Activated naive CD4-positive, alpha-beta T cell treated with anti-CD3 and anti-CD28 coated beads, Interleukin-2, amount 50 U/mL, for 24 hours (primary cell): ENCODE results near the gene ITGB5.

Experiments
- H3K27ac Mint-ChIP-seq: one replicate; pipeline ENCODE4 v1.8.0; 2021; ENCODE audit warnings: mild to moderate bottlenecking, mixed read lengths
- H3K27me3 Mint-ChIP-seq: one replicate; pipeline ENCODE4 v1.8.0; 2021; ENCODE audit warnings: mixed read lengths
- H3K36me3 Mint-ChIP-seq: one replicate; pipeline ENCODE4 v1.8.0; 2021; ENCODE audit warnings: mixed read lengths
- H3K4me1 Mint-ChIP-seq: one replicate; pipeline ENCODE4 v1.8.0; 2021; ENCODE audit warnings: mixed read lengths
- H3K4me3 Mint-ChIP-seq: one replicate; pipeline ENCODE4 v1.8.0; 2021; ENCODE audit warnings: mild to moderate bottlenecking, mixed read lengths
- H3K9me3 Mint-ChIP-seq: one replicate; pipeline ENCODE4 v1.8.0; 2021; ENCODE audit warnings: mixed read lengths

The ITGB5 gene

GRCh38 chr3:124887177-124887931, at the start of gene ITGB5:
TSS of gene ITGB5 (minus strand) at chr3:124887365. CDS start at chr3:124887000, 365 bp downstream.
- Mint-ChIP-seq H3K4me1 (peaks cover 4% of the 10 kb centered on the region), H3K27ac (no peak within 1 kb of the TSS), H3K9me3 (no peaks in the 10 kb centered on the region), H3K36me3 (no peaks in the 10 kb centered on the region), H3K27me3 (peaks cover 28% of the 10 kb centered on the region), H3K4me3 (peak within 1 kb of the TSS; percentile 75)

- no peak overlapping the region for H3K4me3 Mint-ChIP-seq
- H3K27ac Mint-ChIP-seq: no peak overlapping the region
- no peaks in the 10 kb centered on the region for H3K9me3 Mint-ChIP-seq
- H3K4me1 Mint-ChIP-seq: no peaks in the 10 kb centered on the region
- H3K36me3 Mint-ChIP-seq: no peaks in the 10 kb centered on the region
- H3K27me3 Mint-ChIP-seq: no peaks in the 10 kb centered on the region
Measured at GRCh38 chr3:124935794-124936542, 48.8 kb upstream of the ITGB5 start.

- no peak overlapping the region for H3K4me3 Mint-ChIP-seq
- no peaks in the 10 kb centered on the region for H3K36me3 Mint-ChIP-seq
- peaks cover 2% of the 10 kb centered on the region for H3K27me3 Mint-ChIP-seq
- no peaks in the 10 kb centered on the region for H3K4me1 Mint-ChIP-seq
- no peaks in the 10 kb centered on the region for H3K9me3 Mint-ChIP-seq
- no peak overlapping the region for H3K27ac Mint-ChIP-seq
Measured at GRCh38 chr3:124935264-124935663, 48.1 kb upstream of the ITGB5 start.

GRCh38 chr3:124934577-124934976, 47.4 kb upstream of the ITGB5 start, which contains the start of gene MUC13:
TSS of gene MUC13 (minus strand) at chr3:124934751. CDS start at chr3:124934712, 39 bp downstream.
- H3K4me3 Mint-ChIP-seq: no peak within 1 kb of the TSS
- no peaks in the 10 kb centered on the region for H3K9me3 Mint-ChIP-seq
- H3K27me3 Mint-ChIP-seq: peaks cover 2% of the 10 kb centered on the region
- H3K4me1 Mint-ChIP-seq: no peaks in the 10 kb centered on the region
- no peaks in the 10 kb centered on the region for H3K36me3 Mint-ChIP-seq
- no peak within 1 kb of the TSS for H3K27ac Mint-ChIP-seq

GRCh38 chr3:124928333-124929202, 41.4 kb upstream of the ITGB5 start:
- Mint-ChIP-seq H3K27ac (no peak overlapping the region), H3K9me3 (no peaks in the 10 kb centered on the region), H3K4me3 (no peak overlapping the region), H3K4me1 (no peaks in the 10 kb centered on the region), H3K27me3 (peaks cover 2% of the 10 kb centered on the region), H3K36me3 (no peaks in the 10 kb centered on the region)

GRCh38 chr3:124927574-124928045, 40.4 kb upstream of the ITGB5 start:
- no peaks in the 10 kb centered on the region for H3K36me3 Mint-ChIP-seq
- no peaks in the 10 kb centered on the region for H3K4me1 Mint-ChIP-seq
- H3K27me3 Mint-ChIP-seq: peaks cover 3% of the 10 kb centered on the region
- no peak overlapping the region for H3K27ac Mint-ChIP-seq
- no peak overlapping the region for H3K4me3 Mint-ChIP-seq
- no peaks in the 10 kb centered on the region for H3K9me3 Mint-ChIP-seq

GRCh38 chr3:124926426-124927101, 39.4 kb upstream of the ITGB5 start:
- H3K4me1 Mint-ChIP-seq: no peaks in the 10 kb centered on the region
- H3K27me3 Mint-ChIP-seq: peaks cover 3% of the 10 kb centered on the region
- H3K36me3 Mint-ChIP-seq: no peaks in the 10 kb centered on the region
- no peak overlapping the region for H3K4me3 Mint-ChIP-seq
- no peaks in the 10 kb centered on the region for H3K9me3 Mint-ChIP-seq
- no peak overlapping the region for H3K27ac Mint-ChIP-seq

- Mint-ChIP-seq H3K4me3 (no peak overlapping the region), H3K4me1 (no peaks in the 10 kb centered on the region), H3K9me3 (no peaks in the 10 kb centered on the region), H3K36me3 (no peaks in the 10 kb centered on the region), H3K27me3 (peaks cover 2% of the 10 kb centered on the region), H3K27ac (no peak overlapping the region)
Measured at GRCh38 chr3:124924741-124925140, 37.6 kb upstream of the ITGB5 start.

GRCh38 chr3:124923833-124924232, 36.7 kb upstream of the ITGB5 start:
- no peak overlapping the region for H3K27ac Mint-ChIP-seq
- no peaks in the 10 kb centered on the region for H3K4me1 Mint-ChIP-seq
- H3K36me3 Mint-ChIP-seq: no peaks in the 10 kb centered on the region
- no peak overlapping the region for H3K4me3 Mint-ChIP-seq
- peaks cover 2% of the 10 kb centered on the region for H3K27me3 Mint-ChIP-seq
- no peaks in the 10 kb centered on the region for H3K9me3 Mint-ChIP-seq

GRCh38 chr3:124920718-124921117, 33.6 kb upstream of the ITGB5 start:
- H3K27me3 Mint-ChIP-seq: peaks cover 2% of the 10 kb centered on the region
- no peak overlapping the region for H3K4me3 Mint-ChIP-seq
- no peak overlapping the region for H3K27ac Mint-ChIP-seq
- no peaks in the 10 kb centered on the region for H3K36me3 Mint-ChIP-seq
- no peaks in the 10 kb centered on the region for H3K4me1 Mint-ChIP-seq
- H3K9me3 Mint-ChIP-seq: no peaks in the 10 kb centered on the region

- no peaks in the 10 kb centered on the region for H3K9me3 Mint-ChIP-seq
- no peaks in the 10 kb centered on the region for H3K36me3 Mint-ChIP-seq
- H3K4me1 Mint-ChIP-seq: no peaks in the 10 kb centered on the region
- H3K27me3 Mint-ChIP-seq: peaks cover 2% of the 10 kb centered on the region
- no peak overlapping the region for H3K4me3 Mint-ChIP-seq
- H3K27ac Mint-ChIP-seq: no peak overlapping the region
Measured at GRCh38 chr3:124919756-124920155, 32.6 kb upstream of the ITGB5 start.

GRCh38 chr3:124918524-124918923, 31.4 kb upstream of the ITGB5 start:
- H3K4me1 Mint-ChIP-seq: no peaks in the 10 kb centered on the region
- H3K9me3 Mint-ChIP-seq: no peaks in the 10 kb centered on the region
- no peaks in the 10 kb centered on the region for H3K36me3 Mint-ChIP-seq
- H3K4me3 Mint-ChIP-seq: no peak overlapping the region
- peaks cover 2% of the 10 kb centered on the region for H3K27me3 Mint-ChIP-seq
- no peak overlapping the region for H3K27ac Mint-ChIP-seq

GRCh38 chr3:124916837-124917409, 29.8 kb upstream of the ITGB5 start:
- Mint-ChIP-seq H3K9me3 (no peaks in the 10 kb centered on the region), H3K4me3 (no peak overlapping the region), H3K27ac (no peak overlapping the region), H3K4me1 (no peaks in the 10 kb centered on the region), H3K27me3 (peaks cover 2% of the 10 kb centered on the region), H3K36me3 (no peaks in the 10 kb centered on the region)

GRCh38 chr3:124915254-124915653, 28.1 kb upstream of the ITGB5 start:
- H3K27ac Mint-ChIP-seq: no peak overlapping the region
- H3K9me3 Mint-ChIP-seq: no peaks in the 10 kb centered on the region
- H3K36me3 Mint-ChIP-seq: no peaks in the 10 kb centered on the region
- H3K4me3 Mint-ChIP-seq: no peak overlapping the region
- no peaks in the 10 kb centered on the region for H3K4me1 Mint-ChIP-seq
- peaks cover 2% of the 10 kb centered on the region for H3K27me3 Mint-ChIP-seq

- Mint-ChIP-seq H3K27ac (no peak overlapping the region), H3K27me3 (peaks cover 7% of the 10 kb centered on the region), H3K4me3 (no peak overlapping the region), H3K36me3 (no peaks in the 10 kb centered on the region), H3K9me3 (no peaks in the 10 kb centered on the region), H3K4me1 (no peaks in the 10 kb centered on the region)
Measured at GRCh38 chr3:124907957-124908356, 20.8 kb upstream of the ITGB5 start.
